NCI-H69 (cell line): Measurements from ENCODE around the gene SULT1C2.
"Not testable (repeated sequence)": the region's sequence is repeated elsewhere in the genome, so short reads cannot be mapped to it uniquely, and the experiment has no call there.

Source experiments
- DNase-seq: peaks from one replicate; lab custom pipeline; 2025; lab: John Stamatoyannopoulos, UW

The SULT1C2 gene

GRCh38 chr2:108351889-108352288 lies 63.2 kb downstream of the SULT1C2 start:
- DNase-seq: no peak

GRCh38 chr2:108354136-108354535 lies 65.4 kb downstream of the SULT1C2 start:
- DNase-seq: no peak

- DNase-seq: no peak
Observed at GRCh38 chr2:108355906-108356734, 67.4 kb downstream of the SULT1C2 start.

- not testable (repeated sequence) for DNase-seq
Observed at GRCh38 chr2:108359336-108359735, 70.6 kb downstream of the SULT1C2 start.
